ENCODE results near the gene DCBLD2. TPM values are rescaled to one million over a fixed set of nuclear protein-coding genes. Genes with fewer than 3 reads are reported as not detected.

Gene DCBLD2
- total RNA-seq, 4 donors from 2014 or later: 37.3 to 48.4 (median 46.6) TPM

DNA sequence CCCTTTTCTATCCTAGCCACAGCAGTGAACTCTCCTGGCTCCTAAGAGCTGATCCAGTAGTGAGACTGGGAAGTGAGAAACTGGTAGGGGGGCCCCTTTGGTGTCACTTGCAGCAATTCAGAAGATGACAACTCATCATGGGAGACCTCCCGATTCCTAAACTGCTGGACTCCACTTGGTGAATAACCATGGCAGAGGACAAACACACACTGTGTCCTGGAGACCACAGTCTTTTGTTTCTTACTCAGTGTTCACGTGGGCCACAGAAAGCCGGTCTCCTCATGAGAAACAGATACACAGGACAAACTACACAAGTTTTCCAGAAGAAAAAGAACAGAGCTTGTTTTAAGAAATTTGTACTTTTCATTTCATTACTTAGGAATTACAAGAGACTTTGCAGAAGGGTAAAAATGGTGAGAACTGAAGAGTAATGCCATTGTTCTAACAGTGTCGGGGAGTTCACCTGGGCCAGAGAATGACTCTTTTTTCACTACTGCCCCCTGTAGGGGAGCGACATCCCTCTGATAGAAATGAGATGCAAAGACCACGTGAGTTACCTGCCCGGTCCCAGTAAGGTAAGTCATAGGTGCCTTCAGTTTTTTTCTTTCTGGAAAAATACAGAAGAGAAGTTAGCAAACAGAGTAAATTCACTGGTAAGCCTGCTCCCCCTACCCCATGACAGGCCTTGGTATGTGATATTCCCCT lies 100.3 kb downstream of the DCBLD2 start:
- H3K4me3 ChIP-seq: no peak overlapping the region
- H3K4me1 ChIP-seq: no peaks in the 10 kb centered on the region
- no peak overlapping the region for H3K27ac ChIP-seq (replicated peaks in 1 of 4)
- H3K36me3 ChIP-seq: peaks cover under 1 to 54% (median 26%) of the 10 kb centered on the region in 4 donors
- no peaks in the 10 kb centered on the region for H3K9me3 ChIP-seq
- no peaks in the 10 kb centered on the region for H3K27me3 ChIP-seq
- intact Hi-C loops (cut with DNase I): no loop called here
- TF ChIP-seq POLR2AphosphoS5 (IDR thresholded peaks at IDR 0.05) (no peak), POLR2A (IDR thresholded peaks at IDR 0.05; ENCODE audit: low read depth) (no peak), EP300 (IDR thresholded peaks at IDR 0.05) (no peak)
- TF ChIP-seq, protein P1, sequence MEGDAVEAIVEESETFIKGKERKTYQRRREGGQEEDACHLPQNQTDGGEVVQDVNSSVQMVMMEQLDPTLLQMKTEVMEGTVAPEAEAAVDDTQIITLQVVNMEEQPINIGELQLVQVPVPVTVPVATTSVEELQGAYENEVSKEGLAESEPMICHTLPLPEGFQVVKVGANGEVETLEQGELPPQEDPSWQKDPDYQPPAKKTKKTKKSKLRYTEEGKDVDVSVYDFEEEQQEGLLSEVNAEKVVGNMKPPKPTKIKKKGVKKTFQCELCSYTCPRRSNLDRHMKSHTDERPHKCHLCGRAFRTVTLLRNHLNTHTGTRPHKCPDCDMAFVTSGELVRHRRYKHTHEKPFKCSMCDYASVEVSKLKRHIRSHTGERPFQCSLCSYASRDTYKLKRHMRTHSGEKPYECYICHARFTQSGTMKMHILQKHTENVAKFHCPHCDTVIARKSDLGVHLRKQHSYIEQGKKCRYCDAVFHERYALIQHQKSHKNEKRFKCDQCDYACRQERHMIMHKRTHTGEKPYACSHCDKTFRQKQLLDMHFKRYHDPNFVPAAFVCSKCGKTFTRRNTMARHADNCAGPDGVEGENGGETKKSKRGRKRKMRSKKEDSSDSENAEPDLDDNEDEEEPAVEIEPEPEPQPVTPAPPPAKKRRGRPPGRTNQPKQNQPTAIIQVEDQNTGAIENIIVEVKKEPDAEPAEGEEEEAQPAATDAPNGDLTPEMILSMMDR (IDR thresholded peaks at IDR 0.05): no peak
- no peak for DNase-seq (ENCODE audit: extremely low spot score)
- WGBS: 95% methylated on average over 6 of the region's 7 CpGs

DNA sequence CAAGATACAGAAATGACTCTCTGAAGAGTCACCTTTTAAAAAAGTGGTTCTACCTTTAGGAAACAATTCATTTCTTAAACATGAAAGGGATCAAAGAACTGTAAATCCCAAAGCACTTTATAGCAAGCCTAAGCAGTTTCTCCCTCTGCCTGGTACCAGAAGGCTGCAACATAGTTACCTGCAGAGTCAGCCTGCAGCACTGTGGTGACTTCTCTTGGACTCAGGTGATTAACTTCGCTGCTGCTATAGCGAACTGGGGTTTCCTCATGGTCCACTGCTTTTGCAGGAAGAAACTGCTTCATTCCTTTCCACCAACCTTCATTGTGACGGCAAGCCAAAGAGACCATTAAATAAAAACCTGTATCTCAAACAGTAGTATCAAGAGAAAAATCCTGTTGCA lies 101.1 kb downstream of the DCBLD2 start:
- Histone ChIP-seq H3K4me1 (no peaks in the 10 kb centered on the region), H3K27me3 (no peaks in the 10 kb centered on the region), H3K36me3 (peaks cover 0 to 52% (median 20%) of the 10 kb centered on the region in 4 donors), H3K4me3 (no peak overlapping the region), H3K27ac (replicated peaks in 1 of 4) (no peak overlapping the region), H3K9me3 (no peaks in the 10 kb centered on the region)
- TF ChIP-seq POLR2A (IDR thresholded peaks at IDR 0.05; ENCODE audit: low read depth) (no peak), POLR2AphosphoS5 (IDR thresholded peaks at IDR 0.05) (no peak), EP300 (IDR thresholded peaks at IDR 0.05) (no peak)
- TF ChIP-seq, protein P1 (IDR thresholded peaks at IDR 0.05): no peak
- intact Hi-C loops (cut with DNase I): no loop called here
- 92% methylated on average over 3 of the region's 3 CpGs for WGBS
- no peak for DNase-seq (ENCODE audit: extremely low spot score)

DNA sequence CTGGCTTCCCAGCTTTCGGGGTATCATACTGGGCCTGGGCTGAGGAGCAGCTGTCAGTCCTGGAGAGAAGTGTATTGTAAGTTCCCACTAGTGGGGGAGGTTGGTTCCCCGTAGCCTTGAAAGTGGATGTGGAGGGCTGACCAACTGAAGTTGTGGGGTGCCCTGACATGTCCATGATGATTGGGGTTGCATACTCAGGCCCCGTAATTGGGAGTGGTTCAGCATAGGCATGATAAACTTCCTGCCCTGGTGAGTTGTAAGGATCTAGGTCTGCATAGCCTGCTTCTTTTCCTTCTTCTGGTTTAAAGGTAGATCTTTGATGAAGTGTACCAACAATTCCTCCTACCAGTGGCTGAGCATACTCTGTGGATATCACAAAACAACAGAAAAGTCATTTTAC lies 102.0 kb downstream of the DCBLD2 start:
- 100% methylated on average over 2 of the region's 3 CpGs for WGBS
- DNase-seq (ENCODE audit: extremely low spot score): no peak
- Histone ChIP-seq H3K4me3 (no peak overlapping the region), H3K27ac (replicated peaks in 1 of 4) (no peak overlapping the region), H3K27me3 (no peaks in the 10 kb centered on the region), H3K36me3 (peaks cover 0 to 50% (median 19%) of the 10 kb centered on the region in 4 donors), H3K9me3 (no peaks in the 10 kb centered on the region), H3K4me1 (no peaks in the 10 kb centered on the region)
- TF ChIP-seq POLR2AphosphoS5 (IDR thresholded peaks at IDR 0.05) (no peak), POLR2A (IDR thresholded peaks at IDR 0.05; ENCODE audit: low read depth) (no peak), EP300 (IDR thresholded peaks at IDR 0.05) (no peak)
- TF ChIP-seq, protein P1 (IDR thresholded peaks at IDR 0.05): no peak
- intact Hi-C loops (cut with DNase I): no loop called here

DNA sequence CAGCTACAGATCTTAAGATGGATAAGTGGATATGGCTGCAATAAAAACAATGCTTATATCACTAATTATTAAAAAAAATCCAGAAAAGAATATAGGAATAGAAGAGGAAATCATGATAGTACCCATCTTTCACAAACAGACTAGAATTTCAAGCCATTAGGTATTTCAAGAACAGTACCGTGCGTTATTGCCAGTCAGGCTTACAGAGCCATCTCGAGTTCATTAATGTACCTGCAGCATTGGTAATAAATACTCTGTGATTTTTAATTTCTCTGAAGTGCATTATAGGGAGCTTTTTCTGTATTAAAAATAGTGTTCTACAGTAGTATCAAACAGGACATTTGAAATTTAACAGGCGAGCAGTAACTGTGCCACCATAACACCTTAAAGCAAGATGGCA lies 102.7 kb downstream of the DCBLD2 start:
- H3K9me3 ChIP-seq: no peaks in the 10 kb centered on the region
- no peaks in the 10 kb centered on the region for H3K27me3 ChIP-seq
- peaks cover 0 to 54% (median 21%) of the 10 kb centered on the region in 4 donors for H3K36me3 ChIP-seq
- no peak overlapping the region for H3K27ac ChIP-seq (replicated peaks in 1 of 4)
- no peaks in the 10 kb centered on the region for H3K4me1 ChIP-seq
- intact Hi-C loops (cut with DNase I): no loop called here
- no peak for TF ChIP-seq POLR2AphosphoS5 (IDR thresholded peaks at IDR 0.05)
- no peak for TF ChIP-seq POLR2A (IDR thresholded peaks at IDR 0.05; ENCODE audit: low read depth)
- TF ChIP-seq, protein P1 (IDR thresholded peaks at IDR 0.05): no peak
- no peak for TF ChIP-seq EP300 (IDR thresholded peaks at IDR 0.05)
- WGBS: 82% methylated on average over 4 of the region's 4 CpGs
- no peak for DNase-seq (ENCODE audit: extremely low spot score)
- no peak overlapping the region for H3K4me3 ChIP-seq
